ENCODE measurements around the gene NECAP2.
"Not testable (repeated sequence)": the region's sequence is repeated elsewhere in the genome, so short reads cannot be mapped to it uniquely, and the experiment has no call there.

NECAP2 gene

DNA sequence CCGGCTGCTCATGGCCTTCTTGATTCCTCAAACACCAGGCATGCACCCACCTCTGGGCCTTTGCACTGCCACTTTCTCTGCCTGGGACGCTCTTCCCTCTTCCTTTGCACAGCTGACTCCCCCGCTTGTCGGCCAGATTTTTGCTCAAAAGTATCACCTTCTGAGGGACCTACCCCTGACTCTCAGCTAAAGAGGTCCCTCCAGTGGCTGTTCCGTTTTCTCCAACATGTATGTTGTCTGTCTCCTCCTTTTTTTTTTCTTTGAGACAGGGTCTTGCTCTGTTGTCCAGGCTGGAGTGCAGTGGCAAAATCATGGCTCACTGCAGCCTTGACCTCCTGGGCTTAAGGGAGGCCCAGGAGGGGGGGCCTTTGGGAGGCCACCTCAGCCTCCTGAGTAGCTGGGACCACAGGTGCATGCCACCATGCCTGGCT, 57.0 kb downstream of the NECAP2 start:
- DNase-seq (ENCODE audit: low read depth in 2 of 2): not testable (repeated sequence)

DNA sequence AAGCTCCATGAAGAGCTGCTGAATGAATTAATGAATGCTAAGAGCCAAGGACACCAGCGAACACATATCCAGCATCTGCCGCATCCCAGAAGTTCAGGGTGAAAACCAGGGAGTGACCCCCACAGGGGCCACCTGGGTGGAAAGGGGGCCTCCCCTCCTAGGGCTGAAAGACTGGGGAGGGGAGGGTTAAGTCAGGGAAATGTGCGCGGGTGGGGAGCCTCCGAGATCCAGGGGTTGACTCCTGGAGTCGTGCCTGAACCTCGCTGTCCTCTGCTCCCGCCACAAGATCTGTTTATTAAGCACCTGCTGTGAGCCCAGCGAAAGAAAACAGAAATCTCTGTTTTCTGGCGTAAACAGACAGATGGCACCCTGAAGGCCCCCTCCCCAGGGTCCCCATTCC, 57.5 kb downstream of the NECAP2 start:
- DNase-seq (ENCODE audit: low read depth in 2 of 2): not testable (repeated sequence)

DNA sequence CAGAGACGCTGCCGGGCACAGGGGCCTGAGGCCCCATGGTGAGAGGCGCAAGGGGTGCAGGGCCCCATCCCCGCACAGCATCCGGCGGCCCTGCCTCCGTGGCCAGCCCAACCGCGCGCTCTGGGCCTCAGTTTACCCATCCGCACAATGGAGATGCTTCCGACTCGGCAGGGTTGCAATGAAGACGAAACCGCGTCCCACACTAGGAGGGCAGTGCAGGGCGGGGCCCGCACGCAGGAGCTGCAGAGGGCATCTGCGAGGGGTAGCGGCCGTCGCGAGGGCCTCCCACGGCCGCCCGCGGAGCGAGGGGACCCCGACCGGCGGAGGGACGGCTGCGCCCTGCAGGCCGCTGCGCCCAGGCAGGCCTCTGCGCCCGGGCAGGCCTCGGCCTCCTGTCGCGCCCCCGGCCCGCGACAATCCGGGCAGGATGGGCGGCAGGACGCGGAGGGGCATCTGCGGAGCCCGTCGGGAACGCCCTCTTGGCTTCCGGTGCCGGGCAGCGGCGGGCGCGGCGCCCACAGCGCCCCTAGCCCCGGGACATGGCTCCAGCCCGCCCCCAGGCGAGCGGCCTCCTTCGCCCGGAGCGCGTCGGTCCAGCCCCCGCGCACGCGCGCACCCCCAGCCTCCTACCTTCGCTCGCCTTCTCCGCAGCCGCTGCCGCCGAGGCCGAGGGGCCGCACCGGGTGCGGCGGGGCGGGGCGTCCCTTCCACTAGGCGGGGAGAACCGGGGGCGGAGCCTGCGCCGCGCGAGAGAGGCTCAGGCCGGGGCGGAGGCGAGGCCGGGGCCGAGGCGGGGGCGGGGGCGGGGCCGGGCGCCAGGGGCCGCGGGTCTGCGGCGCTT, 58.3 kb downstream of the NECAP2 start:
- peak; percentile 74 to 82 for DNase-seq (ENCODE audit: low read depth in 2 of 2)

DNA sequence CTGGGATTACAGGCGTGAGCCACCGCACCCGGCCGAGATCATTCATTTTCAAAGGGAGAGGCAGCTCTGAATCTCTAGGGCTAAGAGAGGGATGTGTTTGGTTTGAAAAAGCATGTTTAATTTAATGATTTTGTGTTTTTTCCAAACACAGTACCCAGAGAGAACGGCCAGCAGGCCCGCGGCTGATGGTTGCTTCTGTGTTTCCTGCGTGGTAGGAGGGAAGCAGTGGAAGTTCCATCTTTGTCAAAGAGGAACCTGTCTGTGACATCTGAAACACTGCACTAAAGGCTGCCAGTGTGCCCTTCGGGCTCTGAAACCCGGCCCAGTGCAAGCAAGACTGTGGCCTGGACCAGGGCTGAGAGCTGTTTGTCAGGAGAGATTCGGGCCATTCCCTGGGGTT, 59.9 kb downstream of the NECAP2 start:
- not testable (repeated sequence) for DNase-seq (ENCODE audit: low read depth in 2 of 2)

DNA sequence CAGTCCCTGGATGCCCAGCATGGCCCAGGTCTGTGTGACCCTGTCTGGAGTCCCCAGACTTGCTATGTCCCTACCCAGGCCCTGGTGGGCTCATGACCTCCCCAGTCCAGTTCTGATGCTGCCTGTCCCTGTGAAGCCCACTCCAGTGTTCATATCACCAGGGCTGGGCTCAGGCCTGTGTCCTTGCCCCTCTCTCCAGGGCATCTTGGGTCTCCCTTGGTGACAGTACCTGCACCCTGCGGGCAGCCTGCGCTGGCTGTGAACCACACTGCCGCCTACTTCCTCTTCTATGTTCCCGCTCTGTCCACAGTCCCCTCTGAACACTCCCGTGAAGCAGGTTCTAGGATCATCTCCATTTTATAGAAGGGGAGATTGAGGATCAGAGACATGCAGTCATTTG, 60.5 kb downstream of the NECAP2 start:
- not testable (repeated sequence) for DNase-seq (ENCODE audit: low read depth in 2 of 2)

DNA sequence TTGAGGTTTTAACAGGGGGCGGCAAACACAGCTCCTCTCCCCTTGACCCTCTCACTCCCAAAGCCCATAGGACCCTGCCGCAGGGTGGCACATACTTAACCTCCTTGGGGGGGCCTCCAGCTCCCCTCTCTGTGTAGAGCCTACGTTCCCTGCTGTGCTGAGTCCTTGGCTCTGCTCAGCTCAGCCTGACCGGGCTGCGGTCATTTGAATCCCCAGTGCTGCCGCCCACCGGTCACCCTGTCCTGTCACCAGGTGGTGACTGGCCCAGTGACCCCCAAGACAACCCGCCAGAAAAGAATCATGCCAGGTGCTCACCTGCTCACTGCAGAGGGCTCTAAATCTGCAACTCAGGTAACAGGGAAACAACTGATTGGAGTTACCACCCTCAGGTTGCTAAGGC, 60.9 kb downstream of the NECAP2 start:
- DNase-seq (ENCODE audit: low read depth in 2 of 2): not testable (repeated sequence)

DNA sequence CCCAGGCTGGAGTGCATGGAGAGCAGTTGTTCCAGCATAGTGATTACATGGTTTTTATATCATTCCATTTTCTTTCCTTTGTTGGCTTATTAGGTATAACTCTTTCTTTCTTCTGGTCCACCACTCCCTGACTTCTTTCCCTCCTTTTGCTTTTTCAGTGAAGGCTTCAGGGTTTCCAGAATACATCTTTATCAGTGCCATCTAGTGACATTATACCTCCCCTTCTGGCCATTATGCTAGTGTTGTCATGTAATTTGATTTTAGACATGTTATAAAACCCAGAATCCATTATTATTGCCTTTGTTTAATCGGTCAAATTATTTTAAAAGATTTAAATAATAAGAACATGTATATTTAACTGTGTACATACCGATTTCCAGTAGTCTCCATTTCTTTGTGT, 63.0 kb downstream of the NECAP2 start:
- no peak for DNase-seq (ENCODE audit: low read depth in 2 of 2)

DNA sequence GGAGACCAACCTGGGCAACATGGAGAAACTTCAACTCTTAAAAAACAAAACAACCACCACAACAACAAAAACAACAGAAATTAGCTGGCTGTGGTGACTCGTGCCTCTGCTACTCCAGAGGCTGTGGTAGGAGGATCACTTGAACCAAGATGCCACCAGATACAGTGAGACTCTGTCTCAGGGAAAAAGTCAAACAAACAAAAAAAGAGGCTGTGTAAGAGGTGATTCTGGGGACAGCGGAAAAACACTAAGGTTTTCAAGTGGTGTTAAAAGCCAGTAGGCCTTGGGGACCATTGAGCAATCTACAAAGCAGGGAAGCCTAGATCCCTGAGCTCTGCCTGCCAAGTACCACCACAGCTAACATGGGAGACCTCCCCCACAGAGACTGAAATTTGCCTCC, 65.3 kb downstream of the NECAP2 start:
- DNase-seq (ENCODE audit: low read depth in 2 of 2): not testable (repeated sequence)

DNA sequence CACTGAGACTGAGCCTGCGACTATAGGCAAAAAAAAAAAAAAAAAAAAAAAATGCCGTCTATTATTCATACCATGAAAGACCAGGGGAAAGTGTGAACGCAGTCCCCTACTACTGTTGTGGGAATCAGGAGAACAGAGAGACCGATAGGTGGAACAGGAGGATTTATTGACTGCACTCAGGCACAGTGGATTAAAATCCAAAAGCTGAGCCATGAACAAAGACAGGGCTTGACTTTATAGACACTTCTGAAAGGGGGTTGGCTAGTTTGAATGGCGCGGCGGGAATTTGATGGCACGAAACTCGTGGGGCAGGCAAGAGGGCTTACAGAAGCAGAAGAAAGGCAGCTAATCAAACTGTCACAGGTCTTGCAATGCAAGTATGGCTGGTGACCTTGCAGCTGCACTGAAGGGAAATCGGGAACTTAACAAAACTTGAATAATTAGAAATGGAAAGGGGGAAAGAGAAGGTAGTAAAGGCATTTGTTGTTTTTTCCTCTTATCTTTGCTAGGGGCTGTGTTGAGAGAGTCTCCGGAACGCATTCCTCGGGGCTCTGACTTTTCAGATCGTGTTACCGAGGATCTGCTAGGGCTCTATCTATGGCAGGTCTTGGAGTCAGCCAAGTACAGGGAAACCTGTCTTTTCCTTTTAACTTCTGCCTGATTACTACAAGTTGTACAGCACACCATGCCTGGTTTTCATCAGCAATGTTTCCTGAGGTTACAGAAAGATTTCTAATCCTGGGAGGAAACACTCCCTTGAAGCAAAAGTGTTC, 66.0 kb downstream of the NECAP2 start:
- not testable (repeated sequence) for DNase-seq (ENCODE audit: low read depth in 2 of 2)

DNA sequence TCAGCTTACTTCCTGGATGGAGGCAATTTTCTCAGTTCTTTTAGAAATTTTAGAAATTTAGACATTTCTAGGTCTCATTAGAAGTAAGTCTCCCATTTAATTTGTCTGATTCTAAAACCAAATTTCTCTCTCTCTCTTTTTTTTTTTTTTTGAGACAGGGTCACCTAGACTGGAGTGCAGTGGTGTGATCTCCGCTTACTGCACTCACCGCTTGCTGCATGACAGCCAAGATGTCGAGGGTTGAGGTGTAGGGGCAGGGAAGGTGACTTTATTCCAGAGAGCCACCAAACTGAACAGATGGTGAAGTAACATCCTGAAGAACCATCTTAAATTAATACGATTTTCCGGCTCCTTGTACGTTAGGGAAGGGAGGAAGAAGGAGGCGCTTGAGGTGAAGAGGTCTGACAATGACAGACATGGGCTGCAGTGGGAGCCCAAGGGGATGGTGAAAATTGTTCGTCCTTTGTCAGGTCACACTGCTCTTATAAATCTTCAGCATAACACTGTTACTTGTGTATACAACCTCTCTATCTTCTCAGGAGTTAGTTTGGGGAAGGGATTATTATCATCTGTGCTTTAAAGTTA, 68.4 kb downstream of the NECAP2 start:
- DNase-seq (ENCODE audit: low read depth in 2 of 2): not testable (repeated sequence)
